ENCODE measurements around the gene EPG5. TPM values are rescaled to one million over a fixed set of nuclear protein-coding genes. Genes with fewer than 3 reads are reported as not detected.
A peak's percentile ranks its signal among the peaks of the same experiment; 100 is the strongest.

EPG5 gene
- total RNA-seq, 4 donors from 2014 or later, result 20.4 to 34.3 (median 28.2) TPM

DNA sequence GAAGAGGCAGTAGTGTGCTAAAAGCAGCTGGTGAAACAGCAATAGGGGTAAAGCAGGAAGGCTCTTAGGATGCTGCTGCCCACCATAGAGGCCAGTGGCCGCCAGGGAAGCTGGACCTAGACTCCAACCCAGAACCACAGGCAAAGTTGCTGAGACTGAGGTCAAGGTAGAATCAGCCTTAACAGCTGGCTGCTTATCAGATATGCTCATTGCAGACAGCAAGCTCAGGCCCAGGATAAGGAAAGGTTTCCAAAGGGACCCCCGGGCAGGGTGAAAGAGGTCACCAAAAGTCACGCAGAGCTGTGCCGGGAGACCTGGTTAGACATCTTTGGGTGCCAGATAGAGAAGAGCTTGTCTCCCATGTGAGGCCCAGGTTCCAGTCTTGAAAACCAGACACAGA is 42.9 kb upstream of the EPG5 start:
- 96% methylated on average over 4 of the region's 4 CpGs for WGBS
- intact Hi-C loops (cut with DNase I), result no loop called here

DNA sequence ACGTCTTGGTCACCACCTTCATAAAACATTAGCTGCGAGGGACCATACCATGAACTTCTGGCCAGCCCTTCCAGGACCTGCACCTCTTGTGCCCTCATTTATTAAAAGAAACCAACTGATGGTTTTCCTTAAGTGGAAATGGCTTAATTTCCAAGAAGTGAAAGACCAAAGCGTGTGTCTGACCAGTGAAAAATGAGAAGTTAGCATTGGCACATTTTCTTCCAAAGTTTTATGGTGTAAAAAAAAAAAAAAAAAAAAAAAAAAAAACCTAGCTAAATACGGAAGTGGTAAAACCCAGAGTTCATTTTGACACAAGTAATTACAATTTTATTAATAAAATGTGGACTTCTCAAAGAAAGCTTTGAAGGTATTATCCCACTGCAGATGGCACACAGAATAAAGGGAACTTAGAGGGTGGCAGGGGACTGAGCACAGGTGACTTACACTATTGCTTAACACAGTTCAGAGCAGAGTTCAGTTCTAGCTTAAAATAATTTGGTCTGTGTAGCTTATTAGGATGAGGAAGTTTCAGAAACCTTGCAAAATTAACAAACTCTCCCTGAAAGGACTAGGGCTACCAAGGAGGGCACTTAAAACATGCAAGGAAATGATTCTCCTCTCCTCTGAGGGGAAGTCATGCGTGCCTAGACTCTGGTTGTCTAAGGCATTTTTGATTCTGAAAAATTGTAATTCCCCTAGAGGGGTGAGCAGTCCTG is 42.2 kb upstream of the EPG5 start:
- no peak overlapping the region for H3K4me3 ChIP-seq
- TF ChIP-seq POLR2AphosphoS5 (IDR thresholded peaks at IDR 0.05) (no peak), POLR2A (IDR thresholded peaks at IDR 0.05; ENCODE audit: low read depth) (no peak), EP300 (IDR thresholded peaks at IDR 0.05) (no peak)
- TF ChIP-seq, protein P1, sequence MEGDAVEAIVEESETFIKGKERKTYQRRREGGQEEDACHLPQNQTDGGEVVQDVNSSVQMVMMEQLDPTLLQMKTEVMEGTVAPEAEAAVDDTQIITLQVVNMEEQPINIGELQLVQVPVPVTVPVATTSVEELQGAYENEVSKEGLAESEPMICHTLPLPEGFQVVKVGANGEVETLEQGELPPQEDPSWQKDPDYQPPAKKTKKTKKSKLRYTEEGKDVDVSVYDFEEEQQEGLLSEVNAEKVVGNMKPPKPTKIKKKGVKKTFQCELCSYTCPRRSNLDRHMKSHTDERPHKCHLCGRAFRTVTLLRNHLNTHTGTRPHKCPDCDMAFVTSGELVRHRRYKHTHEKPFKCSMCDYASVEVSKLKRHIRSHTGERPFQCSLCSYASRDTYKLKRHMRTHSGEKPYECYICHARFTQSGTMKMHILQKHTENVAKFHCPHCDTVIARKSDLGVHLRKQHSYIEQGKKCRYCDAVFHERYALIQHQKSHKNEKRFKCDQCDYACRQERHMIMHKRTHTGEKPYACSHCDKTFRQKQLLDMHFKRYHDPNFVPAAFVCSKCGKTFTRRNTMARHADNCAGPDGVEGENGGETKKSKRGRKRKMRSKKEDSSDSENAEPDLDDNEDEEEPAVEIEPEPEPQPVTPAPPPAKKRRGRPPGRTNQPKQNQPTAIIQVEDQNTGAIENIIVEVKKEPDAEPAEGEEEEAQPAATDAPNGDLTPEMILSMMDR (IDR thresholded peaks at IDR 0.05), result no peak
- H3K9me3 ChIP-seq, result no peaks in the 10 kb centered on the region
- DNase-seq (ENCODE audit: extremely low spot score), result peak; percentile 37
- H3K36me3 ChIP-seq, result peaks cover 0 to 23% (median 6%) of the 10 kb centered on the region in 4 donors
- WGBS, result 86% methylated on average over 5 of the region's 5 CpGs
- H3K27me3 ChIP-seq, result no peaks in the 10 kb centered on the region
- H3K4me1 ChIP-seq, result no peaks in the 10 kb centered on the region
- intact Hi-C loops (cut with DNase I), result no loop called here
- H3K27ac ChIP-seq (replicated peaks in 1 of 4), result no peak overlapping the region

More for the DNA sequence above, 42.9 kb upstream of the EPG5 start:
- Histone ChIP-seq H3K27ac (replicated peaks in 1 of 4) (no peak overlapping the region), H3K4me1 (no peaks in the 10 kb centered on the region), H3K36me3 (peaks cover 0 to 23% (median 6%) of the 10 kb centered on the region in 4 donors), H3K9me3 (no peaks in the 10 kb centered on the region), H3K27me3 (no peaks in the 10 kb centered on the region), H3K4me3 (no peak overlapping the region)
- TF ChIP-seq POLR2A (IDR thresholded peaks at IDR 0.05; ENCODE audit: low read depth) (no peak), EP300 (IDR thresholded peaks at IDR 0.05) (no peak), POLR2AphosphoS5 (IDR thresholded peaks at IDR 0.05) (no peak)
- TF ChIP-seq, protein P1 (IDR thresholded peaks at IDR 0.05), result no peak
- DNase-seq (ENCODE audit: extremely low spot score), result no peak

GRCh38 chr18:46008531-46008930 is 41.4 kb upstream of the EPG5 start:
- 94% methylated on average over 8 of the region's 8 CpGs for WGBS
- Histone ChIP-seq H3K36me3 (peaks cover 0 to 23% (median 6%) of the 10 kb centered on the region in 4 donors), H3K27me3 (no peaks in the 10 kb centered on the region), H3K27ac (replicated peaks in 1 of 4) (no peak overlapping the region), H3K9me3 (no peaks in the 10 kb centered on the region), H3K4me3 (no peak overlapping the region), H3K4me1 (no peaks in the 10 kb centered on the region)
- DNase-seq (ENCODE audit: extremely low spot score), result peak; percentile 26
- intact Hi-C loops (cut with DNase I), result no loop called here
- TF ChIP-seq POLR2AphosphoS5 (IDR thresholded peaks at IDR 0.05) (no peak), POLR2A (IDR thresholded peaks at IDR 0.05; ENCODE audit: low read depth) (no peak), EP300 (IDR thresholded peaks at IDR 0.05) (no peak)
- TF ChIP-seq, protein P1 (IDR thresholded peaks at IDR 0.05), result no peak

GRCh38 chr18:46007165-46007564 is 40.0 kb upstream of the EPG5 start:
- Histone ChIP-seq H3K4me1 (no peaks in the 10 kb centered on the region), H3K27me3 (no peaks in the 10 kb centered on the region), H3K4me3 (no peak overlapping the region), H3K36me3 (peaks cover 0 to 30% (median 6%) of the 10 kb centered on the region in 4 donors), H3K27ac (replicated peaks in 1 of 4) (no peak overlapping the region), H3K9me3 (no peaks in the 10 kb centered on the region)
- intact Hi-C loops (cut with DNase I), result no loop called here
- TF ChIP-seq, protein P1 (IDR thresholded peaks at IDR 0.05), result no peak
- TF ChIP-seq POLR2AphosphoS5 (IDR thresholded peaks at IDR 0.05) (no peak), POLR2A (IDR thresholded peaks at IDR 0.05; ENCODE audit: low read depth) (no peak), EP300 (IDR thresholded peaks at IDR 0.05) (no peak)
- DNase-seq (ENCODE audit: extremely low spot score), result peak; percentile 50
- 92% methylated on average over 4 of the region's 5 CpGs for WGBS

Measured in esophagus muscularis mucosa (tissue), 4 donors.